Adrenal gland (tissue), 5 donors: ENCODE data around the gene POLR3B.

ENCODE experiments used
- CTCF ChIP-seq, 6 experiments: fragments of 450-650 bp in 4 of 6; fragments of 200-600 bp in 2 of 6; sonication (generic) in 1 of 6; IDR thresholded peaks; 1 replicate in 5 of 6; 2 replicates in 1 of 6; pipeline versions ENCODE4 v1.5.1 to v1.8.0; 2016 to 2021; ENCODE audit warnings: antibody characterized with exemption in 6 of 6, mild to moderate bottlenecking in 2 of 6, moderate library complexity in 1 of 6
- POLR2A ChIP-seq, 2 donors: fragments of 450-650 bp; IDR thresholded peaks; one replicate each; pipeline ENCODE4 v1.6.1; 2017; ENCODE audit warnings: antibody characterized with exemption in 2 of 2, mild to moderate bottlenecking in 2 of 2, moderate library complexity in 1 of 2
- donor health status: DM: no; HTN: no; CAD: no.

DNA sequence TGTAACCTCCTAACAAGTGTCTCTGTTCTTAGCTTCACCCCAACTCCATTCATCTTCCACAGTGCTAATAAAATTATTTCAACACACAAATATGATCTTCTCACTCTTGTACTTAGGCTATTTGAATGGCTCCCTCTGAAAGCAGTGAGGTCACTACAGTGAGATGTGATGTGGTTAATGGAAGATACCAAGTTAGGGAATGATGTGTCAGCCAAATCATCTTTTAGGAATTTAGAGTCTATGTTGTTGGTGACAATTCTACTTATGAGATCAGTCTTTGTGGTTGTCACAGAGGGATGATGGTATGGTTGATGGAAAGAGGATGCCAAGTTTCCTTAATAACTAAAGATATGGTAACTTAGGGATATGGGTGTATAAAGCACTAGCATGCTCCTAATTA, 57.6 kb downstream of the POLR3B start:
- no peak for TF ChIP-seq CTCF (IDR thresholded peaks at IDR 0.05)
- TF ChIP-seq POLR2A (IDR thresholded peaks at IDR 0.05) = no peak
